Right lobe of liver (tissue), 6 donors: ENCODE data around the gene ARF1. TPM values are rescaled to one million over a fixed set of nuclear protein-coding genes. Genes with fewer than 3 reads are reported as not detected.
A peak's percentile ranks its signal among the peaks of the same experiment; 100 is the strongest.

ENCODE experiments used
- ATAC-seq, 4 donors: fragments of 200-7000 bp; cut with Tn5 transposase; one replicate each; pipeline ENCODE4 v1.9.1; 2020; ENCODE audit warnings: mild to moderate bottlenecking in 4 of 4, moderate library complexity in 4 of 4
- DNase-seq, 3 donors: peaks; one replicate each; pipeline ENCODE4 v3.0.0-alpha.2; 2020
- H3K27ac ChIP-seq, 3 donors: fragments of 200-600 bp; one replicate each; pipeline ENCODE4 v1.8.0; 2022
- H3K27me3 ChIP-seq, 2 donors: fragments of 200-600 bp; one replicate each; pipeline ENCODE4 v1.8.0; 2022
- H3K36me3 ChIP-seq, 4 donors: fragments of 200-600 bp; sonication (generic) in 1 of 4; one replicate each; pipeline versions ENCODE4 v1.5.1 to v1.8.0; 2017 to 2022; ENCODE audit warnings: control low read depth in 1 of 4
- H3K4me1 ChIP-seq, 4 donors: fragments of 200-600 bp; sonication (generic) in 1 of 4; one replicate each; pipeline versions ENCODE4 v1.5.1 to v1.8.0; 2017 to 2022; ENCODE audit warnings: control low read depth in 1 of 4
- H3K4me3 ChIP-seq, 3 donors: fragments of 200-600 bp; one replicate each; pipeline ENCODE4 v1.8.0; 2022
- H3K9me3 ChIP-seq, 4 donors: fragments of 200-600 bp; sonication (generic) in 1 of 4; one replicate each; pipeline versions ENCODE4 v1.5.1 to v1.8.0; 2017 to 2022; ENCODE audit warnings: control low read depth in 1 of 4
- CTCF ChIP-seq, 4 donors: fragments of 200-600 bp in 3 of 4; fragments of 450-650 bp in 1 of 4; IDR thresholded peaks; one replicate each; pipeline versions ENCODE4 v1.5.1 to v1.8.0; 2016 to 2022; ENCODE audit warnings: antibody characterized with exemption in 4 of 4, mild to moderate bottlenecking in 2 of 4
- POLR2A ChIP-seq: fragments of 450-650 bp; IDR thresholded peaks from one replicate; pipeline ENCODE4 v1.6.1; 2017; ENCODE audit warnings: antibody characterized with exemption, mild to moderate bottlenecking
- WGBS: methylation state at CpG from one replicate; pipeline ENCODE4 v1.1.6; 2018; ENCODE audit warnings: low coverage, low lambda C conversion rate; ENCODE audit not compliant: insufficient coverage; ENCODE audit errors: missing lambda C conversion rate; 5-methylcytosine and 5-hydroxymethylcytosine counted together
- intact Hi-C, 2 donors: fragments of 100-400 bp; cut with DNase I; formaldehyde crosslinking; loops; one replicate each; pipeline versions ENCODE4 v1.11.2 to v1.14.1; 2022
- total RNA-seq, 6 experiments: library from RNA; depleted of rRNA in 2 of 6; stranded (reverse); fragments of >200 nt in 2 of 6; fragmentation: NEBNext Ultra II Directional in 3 of 6; extraction: Animal tissue kit (Norgen Biotek cat#: 25700) in 3 of 6; gene quantifications; one replicate each; pipeline versions ENCODE4 v1.1.0 to v1.2.4, GENCODE V29; 2016 to 2023
- donor health status: DM: no; HTN: yes; CAD: no.
- donor health status: DM: no; HTN: no; CAD: no.
- donor health status: DM: no; HTN: no; CAD: no.
- donor health status: DM: no; HTN: yes; CAD: no.
- donor health status: DM: no; HTN: yes; CAD: no.

The ARF1 gene
- total RNA-seq, 6 experiments from 2014 or later: 143 to 261 (median 193) TPM

- DNase-seq: no peak
- Histone ChIP-seq H3K4me3 (no peak overlapping the region), H3K9me3 (no peaks in the 10 kb centered on the region), H3K27me3 (no peaks in the 10 kb centered on the region), H3K4me1 (no peaks in the 10 kb centered on the region), H3K27ac (no peak overlapping the region), H3K36me3 (no peaks in the 10 kb centered on the region)
- peak in 1 of 4 donors; percentile 12 for ATAC-seq
- intact Hi-C loops: no loop called here
- 72% methylated on average over 13 of the region's 23 CpGs for WGBS
- TF ChIP-seq POLR2A (no peak), CTCF (IDR thresholded peaks at IDR 0.05) (no peak)
Measured at GRCh38 chr1:228073061-228073856, 9.2 kb upstream of the ARF1 start.

- Histone ChIP-seq H3K36me3 (no peaks in the 10 kb centered on the region), H3K27me3 (no peaks in the 10 kb centered on the region), H3K27ac (no peak overlapping the region), H3K4me1 (no peaks in the 10 kb centered on the region), H3K9me3 (no peaks in the 10 kb centered on the region), H3K4me3 (no peak overlapping the region)
- 48% methylated on average over 7 of the region's 16 CpGs for WGBS
- ATAC-seq (peak in 3 of 4 donors; percentile 10 to 37 (median 19)), DNase-seq (no peak)
- no peak for TF ChIP-seq POLR2A
- TF ChIP-seq CTCF (IDR thresholded peaks at IDR 0.05): peak in 1 of 4 donors; percentile 8
- intact Hi-C loops: no loop called here
Measured at GRCh38 chr1:228073857-228074545, 8.5 kb upstream of the ARF1 start.

- DNase-seq (no peak), ATAC-seq (peak in 2 of 4 donors; percentile 27 to 38)
- intact Hi-C loops: no loop called here
- 36% methylated on average over 7 of the region's 18 CpGs for WGBS
- no peak overlapping the region for H3K4me3 ChIP-seq
- H3K9me3 ChIP-seq: no peaks in the 10 kb centered on the region
- no peak for TF ChIP-seq POLR2A
- no peak for TF ChIP-seq CTCF (IDR thresholded peaks at IDR 0.05)
- no peaks in the 10 kb centered on the region for H3K36me3 ChIP-seq
- H3K4me1 ChIP-seq: no peaks in the 10 kb centered on the region
- no peaks in the 10 kb centered on the region for H3K27me3 ChIP-seq
- H3K27ac ChIP-seq: no peak overlapping the region
Measured at GRCh38 chr1:228074954-228075730, 7.4 kb upstream of the ARF1 start.

- Histone ChIP-seq H3K36me3 (no peaks in the 10 kb centered on the region), H3K27ac (no peak overlapping the region), H3K4me3 (no peak overlapping the region), H3K9me3 (no peaks in the 10 kb centered on the region), H3K27me3 (no peaks in the 10 kb centered on the region), H3K4me1 (no peaks in the 10 kb centered on the region)
- intact Hi-C loops: no loop called here
- 79% methylated on average over 5 of the region's 9 CpGs for WGBS
- ATAC-seq (no peak), DNase-seq (no peak)
- no peak for TF ChIP-seq CTCF (IDR thresholded peaks at IDR 0.05)
- no peak for TF ChIP-seq POLR2A
Measured at GRCh38 chr1:228075801-228076271, 6.7 kb upstream of the ARF1 start.
